IPS-18c (cell line): ENCODE data around the gene VAV3.

Experiments
- H3K4me3 ChIP-seq: 2 replicates; pipeline ENCODE4 v1.7.0; 2013; ENCODE audit warnings: low read depth, mild to moderate bottlenecking, low read length, moderate library complexity; ENCODE audit not compliant: insufficient read depth
- H3K9me3 ChIP-seq: one replicate; pipeline ENCODE4 v1.6.1; 2013; ENCODE audit warnings: mild to moderate bottlenecking, low read length, moderate library complexity; ENCODE audit not compliant: control insufficient read depth, insufficient read depth

The VAV3 gene

DNA sequence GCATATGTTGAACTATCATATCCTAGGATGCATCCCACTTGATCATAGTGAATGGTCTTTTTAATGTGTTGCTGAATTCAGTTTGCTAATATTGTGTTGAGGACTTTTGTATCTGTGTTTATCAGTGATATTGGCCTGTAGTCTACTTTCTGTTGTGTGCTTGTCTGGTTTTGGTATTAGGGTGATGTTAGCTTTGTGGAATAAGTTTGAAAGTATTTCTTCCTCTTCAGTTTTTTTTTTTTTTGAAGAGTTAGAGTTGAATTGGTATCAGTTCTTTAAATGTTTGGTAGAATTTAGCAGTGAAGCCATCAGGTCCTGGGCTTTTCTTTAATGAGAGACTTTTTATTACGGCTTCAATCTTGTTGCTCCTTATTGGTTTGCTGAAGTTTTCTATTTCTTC lies 162.3 kb downstream of the VAV3 start:
- H3K9me3 ChIP-seq = no peaks in the 10 kb centered on the region
- no peak overlapping the region for H3K4me3 ChIP-seq

DNA sequence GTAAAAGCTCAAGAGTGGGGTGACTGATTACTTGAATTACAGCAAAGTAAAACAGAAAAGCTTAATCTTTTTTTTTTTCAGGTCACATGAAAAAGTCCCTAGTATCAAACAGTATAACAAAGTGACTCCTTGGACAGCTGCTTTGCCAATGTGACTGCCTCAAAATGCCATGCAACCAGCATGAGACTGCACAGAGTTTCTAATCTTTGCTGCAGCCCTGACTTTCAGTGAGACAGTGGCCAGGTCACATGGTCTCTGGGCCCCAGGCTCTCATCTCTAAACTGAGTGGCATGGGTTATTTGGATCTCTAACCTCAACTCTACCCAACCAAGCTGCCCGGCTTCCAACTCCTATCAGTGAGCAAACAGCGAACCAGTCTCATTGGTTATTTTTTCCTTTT lies 169.0 kb downstream of the VAV3 start:
- H3K9me3 ChIP-seq = no peaks in the 10 kb centered on the region
- no peak overlapping the region for H3K4me3 ChIP-seq

- no peaks in the 10 kb centered on the region for H3K9me3 ChIP-seq
- H3K4me3 ChIP-seq = no peak overlapping the region
Observed at GRCh38 chr1:107795441-107795840, 169.5 kb downstream of the VAV3 start.

GRCh38 chr1:107794571-107794970 lies 170.4 kb downstream of the VAV3 start:
- Histone ChIP-seq H3K9me3 (no peaks in the 10 kb centered on the region), H3K4me3 (no peak overlapping the region)

GRCh38 chr1:107793896-107794453 lies 171.0 kb downstream of the VAV3 start:
- no peak overlapping the region for H3K4me3 ChIP-seq
- no peaks in the 10 kb centered on the region for H3K9me3 ChIP-seq

- Histone ChIP-seq H3K9me3 (no peaks in the 10 kb centered on the region), H3K4me3 (no peak overlapping the region)
Observed at GRCh38 chr1:107791348-107791747, 173.6 kb downstream of the VAV3 start.

- H3K9me3 ChIP-seq = no peaks in the 10 kb centered on the region
- no peak overlapping the region for H3K4me3 ChIP-seq
Observed at GRCh38 chr1:107789817-107790524, 175.0 kb downstream of the VAV3 start.

DNA sequence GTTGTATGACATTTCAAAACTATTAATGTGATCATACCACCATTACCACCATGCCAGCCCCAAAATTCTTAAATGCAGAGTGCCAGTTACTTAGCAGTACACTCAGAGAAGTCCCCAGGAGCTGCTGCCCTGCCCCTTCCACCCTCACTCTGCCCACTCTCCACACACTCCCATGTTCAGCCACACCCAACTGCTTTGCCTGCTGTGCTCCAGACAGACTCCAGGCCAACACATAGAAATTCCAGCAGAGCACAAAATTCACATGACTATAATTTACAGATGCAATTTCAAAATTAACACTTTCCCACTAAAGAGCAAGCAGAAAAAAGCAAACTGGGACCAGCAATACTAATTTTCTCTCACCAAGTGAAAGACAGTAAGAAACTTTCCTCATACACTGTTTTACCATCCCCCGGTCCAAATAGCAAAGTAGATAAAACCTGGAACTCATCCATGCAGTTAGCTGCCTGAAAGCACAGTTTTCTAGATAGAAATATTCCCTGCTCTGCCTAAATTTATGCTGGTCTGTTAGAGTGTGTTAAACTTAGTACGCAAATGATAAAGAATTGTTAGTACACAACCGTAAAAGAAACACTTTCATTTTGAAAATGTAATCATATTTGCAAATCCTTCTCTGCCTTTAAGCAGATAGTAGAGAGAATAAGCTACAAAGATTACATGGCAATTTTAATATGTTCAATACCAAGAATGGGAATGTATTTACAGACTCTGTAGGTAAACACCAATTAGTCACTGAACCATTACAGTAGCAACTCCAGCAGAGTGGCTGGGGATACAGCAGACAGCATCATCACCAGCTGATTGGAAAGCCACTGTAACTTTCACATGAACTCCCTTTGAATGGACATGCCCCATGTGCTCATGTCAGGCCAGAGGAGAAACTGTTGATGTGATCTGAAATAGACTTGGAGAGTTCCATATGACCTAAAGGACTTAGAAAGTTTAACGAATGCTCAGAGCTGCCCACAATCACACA lies 176.5 kb downstream of the VAV3 start:
- H3K4me3 ChIP-seq = no peak overlapping the region
- no peaks in the 10 kb centered on the region for H3K9me3 ChIP-seq

GRCh38 chr1:107787299-107787698 lies 177.7 kb downstream of the VAV3 start:
- no peak overlapping the region for H3K4me3 ChIP-seq

GRCh38 chr1:107786203-107786845 lies 178.7 kb downstream of the VAV3 start:
- H3K9me3 ChIP-seq = no peaks in the 10 kb centered on the region

More at GRCh38 chr1:107787299-107787698, 177.7 kb downstream of the VAV3 start:
- H3K9me3 ChIP-seq = no peaks in the 10 kb centered on the region

DNA sequence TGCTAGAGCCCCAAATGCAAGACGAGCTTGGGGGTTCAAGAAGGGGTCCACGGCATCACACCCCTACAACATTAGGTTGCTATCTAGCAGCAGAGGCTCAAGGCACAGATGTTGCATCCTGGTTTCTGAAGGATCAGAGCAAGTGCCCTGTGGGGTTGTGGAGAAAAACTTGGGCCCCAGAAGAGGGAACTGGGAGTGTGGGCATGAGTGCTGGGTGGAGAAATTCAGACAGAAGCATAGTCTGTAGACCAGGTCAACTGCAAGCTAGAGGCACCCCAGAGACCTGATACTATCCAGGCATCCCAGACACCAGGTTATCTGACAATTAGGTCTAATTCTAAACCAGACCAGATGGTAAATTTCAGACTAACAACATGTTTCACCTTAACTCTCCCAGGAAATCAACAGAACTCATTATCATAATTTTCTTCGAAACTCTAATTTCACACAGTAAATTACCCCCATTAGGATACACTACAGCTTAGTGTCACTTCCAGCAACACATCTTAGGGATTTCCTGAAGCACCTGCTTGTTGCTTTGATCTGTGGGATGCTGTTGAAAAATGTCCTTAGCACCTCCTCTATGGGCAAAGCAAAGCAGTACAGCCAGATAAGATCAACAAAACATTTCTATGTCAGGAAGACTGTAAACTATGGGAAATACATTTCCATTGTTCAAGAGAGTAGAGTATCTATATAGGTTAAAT lies 179.3 kb downstream of the VAV3 start:
- H3K9me3 ChIP-seq = no peaks in the 10 kb centered on the region
- no peak overlapping the region for H3K4me3 ChIP-seq

More at GRCh38 chr1:107786203-107786845, 178.7 kb downstream of the VAV3 start:
- no peak overlapping the region for H3K4me3 ChIP-seq

DNA sequence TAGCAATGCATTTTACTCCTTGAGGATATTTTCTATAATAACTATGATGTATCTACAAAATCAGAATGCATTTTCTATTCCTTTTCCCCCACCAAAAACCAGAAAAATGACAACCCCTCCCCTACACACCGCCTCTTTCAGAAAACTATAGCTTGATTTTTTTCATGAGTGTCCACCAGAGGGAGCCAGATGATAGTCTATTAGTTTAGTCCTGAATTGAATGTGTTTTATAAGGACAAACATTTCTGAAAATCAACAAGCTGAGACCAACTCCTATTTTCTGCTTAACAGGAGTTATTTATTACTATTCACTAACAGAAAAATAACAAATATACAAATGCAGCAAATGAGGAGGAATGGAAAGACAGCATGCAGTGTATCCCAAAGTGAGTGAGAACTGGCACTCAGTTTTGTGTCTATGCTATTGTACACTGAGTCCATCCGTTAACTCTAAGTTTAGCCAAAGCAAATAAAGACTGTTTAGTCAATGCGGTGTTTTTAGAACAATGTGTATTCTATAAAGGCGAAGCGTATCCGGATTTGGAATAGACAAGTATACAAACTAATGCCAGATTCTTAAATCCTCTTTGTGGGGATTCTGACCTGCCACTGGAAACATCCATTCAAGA lies 182.6 kb downstream of the VAV3 start:
- no peak overlapping the region for H3K4me3 ChIP-seq
- H3K9me3 ChIP-seq = no peaks in the 10 kb centered on the region

- H3K4me3 ChIP-seq = no peak overlapping the region
Observed at GRCh38 chr1:107781245-107781644, 183.7 kb downstream of the VAV3 start.

DNA sequence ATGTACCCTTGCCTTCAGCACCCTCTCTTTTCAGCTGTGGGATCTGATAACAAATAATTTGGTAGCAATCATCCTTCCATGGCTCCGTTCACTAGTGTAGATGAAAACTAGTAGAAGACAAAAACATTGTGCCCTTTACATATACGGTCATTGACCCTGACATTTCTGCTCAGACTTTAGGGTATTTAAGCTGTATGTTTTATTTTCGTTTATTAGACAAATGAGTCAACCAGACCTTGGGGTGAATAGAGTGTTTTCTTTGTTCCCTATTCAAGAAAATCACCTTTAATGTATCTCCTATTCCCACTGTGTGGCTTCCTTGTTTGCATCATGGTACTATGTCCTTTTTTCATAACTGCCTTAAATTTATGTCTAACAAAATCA lies 187.3 kb downstream of the VAV3 start:
- no peak overlapping the region for H3K4me3 ChIP-seq

More at GRCh38 chr1:107781245-107781644, 183.7 kb downstream of the VAV3 start:
- no peaks in the 10 kb centered on the region for H3K9me3 ChIP-seq

DNA sequence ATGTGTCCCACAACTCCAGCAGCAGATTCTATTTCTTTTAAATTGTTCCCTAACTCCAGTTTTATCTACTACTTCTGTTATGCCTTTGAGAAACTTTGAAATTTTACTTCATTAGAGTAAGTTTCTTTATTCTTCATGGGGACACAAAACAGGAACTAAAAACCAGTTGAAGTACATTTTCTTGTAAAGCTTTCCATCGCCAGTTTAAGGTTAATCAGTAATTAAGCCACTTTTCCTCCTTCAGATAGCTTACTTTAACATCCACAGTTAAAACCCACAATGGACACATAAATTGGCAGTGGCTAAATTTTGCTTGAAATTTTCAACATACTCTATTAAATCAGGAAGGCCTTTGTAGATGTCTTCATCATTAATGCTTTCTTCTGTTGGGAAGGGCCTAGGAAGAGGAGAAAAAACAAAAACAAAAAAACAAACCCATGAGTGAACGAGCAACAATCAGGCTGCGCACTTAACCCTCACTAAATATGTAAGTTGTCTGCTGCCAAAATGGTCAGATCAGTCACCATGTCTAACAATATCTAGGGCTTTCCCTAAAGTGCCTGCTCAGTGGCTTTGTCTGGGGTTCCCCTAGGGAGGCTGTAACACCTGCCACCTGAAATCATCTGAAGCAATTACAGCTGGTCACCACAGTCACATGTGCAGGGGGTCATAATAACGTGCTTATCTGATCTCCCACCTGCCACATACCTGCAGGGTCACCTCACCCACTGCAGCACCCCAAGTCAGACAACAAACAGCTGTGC lies 187.9 kb downstream of the VAV3 start:
- no peaks in the 10 kb centered on the region for H3K9me3 ChIP-seq
- H3K4me3 ChIP-seq = no peak overlapping the region

More for the DNA sequence above, 187.3 kb downstream of the VAV3 start:
- no peaks in the 10 kb centered on the region for H3K9me3 ChIP-seq

GRCh38 chr1:107771377-107771776 lies 193.6 kb downstream of the VAV3 start:
- no peak overlapping the region for H3K4me3 ChIP-seq
- no peaks in the 10 kb centered on the region for H3K9me3 ChIP-seq
